ENCODE data around the gene RILPL2. TPM values are rescaled to one million over a fixed set of nuclear protein-coding genes. Genes with fewer than 3 reads are reported as not detected.
A peak's percentile ranks its signal among the peaks of the same experiment; 100 is the strongest.

RILPL2 gene
- total and polyA plus RNA-seq, 4 donors, result 7.7 to 40.7 (median 12.9) TPM

DNA sequence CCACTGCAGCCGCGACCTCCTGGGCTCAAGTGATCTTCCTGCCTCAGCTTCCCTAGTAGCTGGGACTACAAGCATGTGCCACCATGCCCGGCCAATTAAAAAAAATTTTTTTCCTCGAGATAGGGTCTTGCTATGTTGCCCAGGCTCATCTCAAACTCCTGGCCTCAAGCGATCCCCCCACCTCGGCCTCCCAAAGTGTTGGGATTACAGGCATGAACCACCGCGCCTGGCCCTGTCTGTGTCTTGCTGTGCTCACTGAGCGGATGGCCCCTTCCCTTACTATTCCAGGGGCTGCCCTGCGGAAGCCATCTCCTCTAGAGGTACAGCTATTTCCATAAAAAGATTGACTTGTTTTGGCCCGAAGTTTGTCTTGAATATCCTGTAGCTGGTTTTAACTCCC lies 41.6 kb upstream of the RILPL2 start:
- no peak overlapping the region for H3K9ac ChIP-seq (ENCODE audit: insufficient read depth in 1 of 2, low read length in 2 of 2)
- TF ChIP-seq, protein P1, sequence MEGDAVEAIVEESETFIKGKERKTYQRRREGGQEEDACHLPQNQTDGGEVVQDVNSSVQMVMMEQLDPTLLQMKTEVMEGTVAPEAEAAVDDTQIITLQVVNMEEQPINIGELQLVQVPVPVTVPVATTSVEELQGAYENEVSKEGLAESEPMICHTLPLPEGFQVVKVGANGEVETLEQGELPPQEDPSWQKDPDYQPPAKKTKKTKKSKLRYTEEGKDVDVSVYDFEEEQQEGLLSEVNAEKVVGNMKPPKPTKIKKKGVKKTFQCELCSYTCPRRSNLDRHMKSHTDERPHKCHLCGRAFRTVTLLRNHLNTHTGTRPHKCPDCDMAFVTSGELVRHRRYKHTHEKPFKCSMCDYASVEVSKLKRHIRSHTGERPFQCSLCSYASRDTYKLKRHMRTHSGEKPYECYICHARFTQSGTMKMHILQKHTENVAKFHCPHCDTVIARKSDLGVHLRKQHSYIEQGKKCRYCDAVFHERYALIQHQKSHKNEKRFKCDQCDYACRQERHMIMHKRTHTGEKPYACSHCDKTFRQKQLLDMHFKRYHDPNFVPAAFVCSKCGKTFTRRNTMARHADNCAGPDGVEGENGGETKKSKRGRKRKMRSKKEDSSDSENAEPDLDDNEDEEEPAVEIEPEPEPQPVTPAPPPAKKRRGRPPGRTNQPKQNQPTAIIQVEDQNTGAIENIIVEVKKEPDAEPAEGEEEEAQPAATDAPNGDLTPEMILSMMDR (IDR thresholded peaks at IDR 0.05; ENCODE audit: control extremely low read depth, extremely low read depth), result no peak
- DNase-seq (no peak), ATAC-seq (ENCODE audit: insufficient read depth, low FRiP score) (no peak)
- H3K36me3 ChIP-seq (ENCODE audit: control insufficient read depth in 4 of 4, insufficient read depth in 4 of 4, low read length in 4 of 4), result peaks cover 0 to 17% (median 9%) of the 10 kb centered on the region in 4 donors
- no peaks in the 10 kb centered on the region for H3K9me3 ChIP-seq (ENCODE audit: control insufficient read depth in 4 of 4, insufficient read depth in 3 of 4, low read length in 3 of 4)
- peak overlapping the region in 1 of 2 donors; percentile 81 for H3K27ac ChIP-seq (ENCODE audit: low read depth in 1 of 2, low read length in 1 of 2)
- H3K4me1 ChIP-seq (ENCODE audit: control insufficient read depth in 5 of 5, insufficient read depth in 5 of 5, low read length in 5 of 5), result peaks cover 0 to 4% (median 0%) of the 10 kb centered on the region in 5 donors
- H3K4me3 ChIP-seq, result no peak overlapping the region
- WGBS, 2 donors, result 88 to 94% methylated on average over 11 of the region's 11 CpGs
- no peaks in the 10 kb centered on the region for H3K27me3 ChIP-seq (ENCODE audit: control insufficient read depth in 3 of 3, insufficient read depth in 3 of 3, low read length in 2 of 3)

DNA sequence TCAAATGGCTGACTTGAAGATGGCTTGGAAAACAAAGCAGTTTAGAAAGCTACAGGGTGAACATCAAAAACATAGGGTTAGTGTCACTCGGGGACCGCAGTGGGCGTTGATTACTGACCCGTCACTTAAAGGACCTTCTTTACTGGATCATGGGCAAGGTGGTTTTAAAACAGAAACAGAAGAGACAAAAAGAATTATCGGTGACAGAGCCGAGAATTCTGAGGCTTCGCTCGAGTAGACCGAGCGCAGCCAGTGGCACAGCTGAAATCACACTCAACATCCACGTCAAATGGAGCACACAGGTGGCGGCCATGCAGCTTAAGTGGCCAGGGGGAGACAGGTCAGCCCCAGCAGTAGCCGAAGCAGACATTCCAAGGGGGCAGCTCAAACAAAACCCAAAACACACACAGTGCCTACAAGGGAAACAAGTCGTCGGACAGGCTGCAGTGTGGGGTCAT lies 38.8 kb upstream of the RILPL2 start:
- Histone ChIP-seq H3K27me3 (ENCODE audit: control insufficient read depth in 3 of 3, insufficient read depth in 3 of 3, low read length in 2 of 3) (no peaks in the 10 kb centered on the region), H3K9me3 (ENCODE audit: control insufficient read depth in 4 of 4, insufficient read depth in 3 of 4, low read length in 3 of 4) (no peaks in the 10 kb centered on the region), H3K9ac (ENCODE audit: insufficient read depth in 1 of 2, low read length in 2 of 2) (no peak overlapping the region), H3K27ac (ENCODE audit: low read depth in 1 of 2, low read length in 1 of 2) (peak overlapping the region in 1 of 2 donors; percentile 70), H3K36me3 (ENCODE audit: control insufficient read depth in 4 of 4, insufficient read depth in 4 of 4, low read length in 4 of 4) (peaks cover 6 to 23% (median 18%) of the 10 kb centered on the region in 4 donors), H3K4me3 (no peak overlapping the region), H3K4me1 (ENCODE audit: control insufficient read depth in 5 of 5, insufficient read depth in 5 of 5, low read length in 5 of 5) (peaks cover 0 to 6% (median 0%) of the 10 kb centered on the region in 5 donors)
- no peak for ATAC-seq (ENCODE audit: insufficient read depth, low FRiP score)
- TF ChIP-seq, protein P1 (IDR thresholded peaks at IDR 0.05; ENCODE audit: control extremely low read depth, extremely low read depth), result no peak
- no peak for DNase-seq
- 88 to 93% methylated on average over 15 of the region's 15 CpGs for WGBS, 2 donors

DNA sequence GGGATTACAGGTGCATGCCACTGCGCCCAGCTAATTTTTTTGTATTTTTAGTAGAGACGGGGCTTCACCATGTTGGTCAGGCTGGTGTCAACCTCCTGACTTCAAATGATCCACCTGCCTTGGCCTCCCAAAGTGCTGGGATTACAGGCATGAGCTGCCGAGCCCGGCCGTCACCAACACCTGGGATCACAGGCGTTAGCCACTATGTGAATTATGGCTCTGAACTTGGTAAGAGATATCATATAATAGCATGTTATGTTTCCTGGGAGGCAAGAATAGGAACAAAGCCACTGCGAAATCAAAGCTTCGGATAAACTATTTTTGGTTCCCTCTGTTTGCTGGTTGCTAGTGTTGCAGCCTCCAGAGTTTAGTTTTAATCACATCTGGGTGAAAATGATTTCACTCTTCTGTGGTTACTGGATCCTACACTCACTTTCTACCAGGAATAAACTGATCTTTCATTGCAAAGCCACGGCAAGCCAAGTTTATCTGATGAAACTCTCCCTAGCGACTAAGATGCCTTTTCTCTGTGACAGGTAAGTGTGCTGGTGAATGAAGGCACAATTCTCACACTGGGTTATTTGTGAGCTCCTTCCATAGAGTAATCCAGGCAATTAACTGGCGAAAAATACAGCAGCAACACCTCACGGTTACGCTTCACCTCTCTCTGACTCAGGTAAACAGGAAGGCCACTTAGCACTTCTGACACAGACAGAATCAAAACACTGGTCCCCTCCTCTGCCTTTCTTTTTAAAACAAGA lies 38.2 kb upstream of the RILPL2 start:
- peaks cover 0 to 6% (median 0%) of the 10 kb centered on the region in 5 donors for H3K4me1 ChIP-seq (ENCODE audit: control insufficient read depth in 5 of 5, insufficient read depth in 5 of 5, low read length in 5 of 5)
- peak overlapping the region in 1 of 2 donors; percentile 70 for H3K27ac ChIP-seq (ENCODE audit: low read depth in 1 of 2, low read length in 1 of 2)
- 87 to 91% methylated on average over 13 of the region's 13 CpGs for WGBS, 2 donors
- ATAC-seq (ENCODE audit: insufficient read depth, low FRiP score), result no peak
- H3K27me3 ChIP-seq (ENCODE audit: control insufficient read depth in 3 of 3, insufficient read depth in 3 of 3, low read length in 2 of 3), result no peaks in the 10 kb centered on the region
- H3K36me3 ChIP-seq (ENCODE audit: control insufficient read depth in 4 of 4, insufficient read depth in 4 of 4, low read length in 4 of 4), result peaks cover 6 to 26% (median 21%) of the 10 kb centered on the region in 4 donors
- TF ChIP-seq, protein P1 (IDR thresholded peaks at IDR 0.05; ENCODE audit: control extremely low read depth, extremely low read depth), result no peak
- no peak overlapping the region for H3K4me3 ChIP-seq
- DNase-seq, result no peak
- no peaks in the 10 kb centered on the region for H3K9me3 ChIP-seq (ENCODE audit: control insufficient read depth in 4 of 4, insufficient read depth in 3 of 4, low read length in 3 of 4)
- H3K9ac ChIP-seq (ENCODE audit: insufficient read depth in 1 of 2, low read length in 2 of 2), result no peak overlapping the region

All from lung (tissue), 12 donors.